Loucy (cell line): ENCODE data around the gene KAZALD1.

Experiments used
- H2AFZ ChIP-seq: fragments of 200-600 bp; sonication (generic); 2 replicates; pipeline ENCODE4 v1.6.0; 2016; ENCODE audit warnings: antibody characterized with exemption, mild to moderate bottlenecking, low read length, moderate library complexity
- H3F3A ChIP-seq: fragments of 200-600 bp; 2 replicates; pipeline ENCODE4 v1.6.0; 2016; ENCODE audit warnings: antibody characterized with exemption, low read depth, mild to moderate bottlenecking
- H3K27me3 ChIP-seq: fragments of 200-600 bp; sonication (generic); 2 replicates; pipeline ENCODE4 v1.6.1; 2014; ENCODE audit warnings: low read length, mild to moderate bottlenecking; ENCODE audit not compliant: insufficient read depth, poor library complexity, severe bottlenecking
- H3K36me3 ChIP-seq: fragments of 200-600 bp; sonication (generic); 2 replicates; pipeline ENCODE4 v1.6.1; 2016; ENCODE audit warnings: low read length; ENCODE audit not compliant: insufficient read depth
- H3K4me1 ChIP-seq: fragments of 200-600 bp; sonication (generic); 2 replicates; pipeline ENCODE4 v1.5.1; 2014; ENCODE audit warnings: low read length, mild to moderate bottlenecking; ENCODE audit not compliant: insufficient read depth, poor library complexity, severe bottlenecking
- H3K4me2 ChIP-seq: fragments of 200-600 bp; sonication (generic); 2 replicates; pipeline ENCODE4 v1.6.0; 2014; ENCODE audit warnings: antibody characterized with exemption, low read length, low read depth, mild to moderate bottlenecking; ENCODE audit not compliant: poor library complexity, severe bottlenecking
- H3K4me3 ChIP-seq: fragments of 200-600 bp; sonication (generic); 2 replicates; pipeline ENCODE4 v1.5.1; 2014; ENCODE audit warnings: low read length, mild to moderate bottlenecking, mixed read lengths; ENCODE audit not compliant: poor library complexity, severe bottlenecking
- H3K79me2 ChIP-seq: fragments of 200-600 bp; sonication (generic); 2 replicates; pipeline ENCODE4 v1.6.1; 2014; ENCODE audit warnings: low read length; ENCODE audit not compliant: insufficient read depth
- H3K9ac ChIP-seq: fragments of 200-600 bp; sonication (generic); 2 replicates; pipeline ENCODE4 v1.6.0; 2014; ENCODE audit warnings: mild to moderate bottlenecking, low read depth, low read length, moderate library complexity; ENCODE audit not compliant: poor library complexity, severe bottlenecking
- H3K9me2 ChIP-seq: fragments of 200-600 bp; sonication (generic); replicated peaks from 2 replicates; pipeline ENCODE4 v1.6.1; 2016; ENCODE audit warnings: low read depth, low read length, mixed read lengths
- H3K9me3 ChIP-seq: fragments of 200-600 bp; sonication (generic); 2 replicates; pipeline ENCODE4 v1.6.1; 2014; ENCODE audit warnings: mild to moderate bottlenecking, antibody characterized with exemption, low read length, low read depth; ENCODE audit not compliant: insufficient read depth
- H4K20me1 ChIP-seq: fragments of 200-600 bp; sonication (generic); 2 replicates; pipeline ENCODE4 v1.6.0; 2014; ENCODE audit warnings: antibody characterized with exemption, low read length, mild to moderate bottlenecking; ENCODE audit not compliant: insufficient read depth, poor library complexity, severe bottlenecking
- CTCF ChIP-seq: fragments of 200-600 bp; sonication (generic); conservative IDR thresholded peaks from 2 replicates; pipeline ENCODE4 v1.5.1; 2014; ENCODE audit warnings: mild to moderate bottlenecking, antibody characterized with exemption, low read length
- EZH2phosphoT487 ChIP-seq: fragments of 200-600 bp; IDR thresholded peaks from 2 replicates; pipeline ENCODE4 v1.6.1; 2018; ENCODE audit warnings: antibody characterized with exemption, mild to moderate bottlenecking, moderate library complexity, borderline replicate concordance

KAZALD1 gene

GRCh38 chr10:101097881-101098280 is 36.1 kb downstream of the KAZALD1 start:
- H3K9me3 ChIP-seq = no peaks in the 10 kb centered on the region
- no peaks in the 10 kb centered on the region for H3K36me3 ChIP-seq
- H4K20me1 ChIP-seq = no peaks in the 10 kb centered on the region
- H3F3A ChIP-seq = no peaks in the 10 kb centered on the region
- H3K9ac ChIP-seq = no peak overlapping the region
- TF ChIP-seq CTCF (no peak), EZH2phosphoT487 (no peak)
- H3K4me3 ChIP-seq = no peak overlapping the region
- no peaks in the 10 kb centered on the region for H3K27me3 ChIP-seq
- H3K4me1 ChIP-seq = no peaks in the 10 kb centered on the region
- H3K79me2 ChIP-seq = no peaks in the 10 kb centered on the region
- H3K9me2 ChIP-seq = no peaks in the 10 kb centered on the region
- no peak overlapping the region for H3K4me2 ChIP-seq
- H2AFZ ChIP-seq = no peak overlapping the region

DNA sequence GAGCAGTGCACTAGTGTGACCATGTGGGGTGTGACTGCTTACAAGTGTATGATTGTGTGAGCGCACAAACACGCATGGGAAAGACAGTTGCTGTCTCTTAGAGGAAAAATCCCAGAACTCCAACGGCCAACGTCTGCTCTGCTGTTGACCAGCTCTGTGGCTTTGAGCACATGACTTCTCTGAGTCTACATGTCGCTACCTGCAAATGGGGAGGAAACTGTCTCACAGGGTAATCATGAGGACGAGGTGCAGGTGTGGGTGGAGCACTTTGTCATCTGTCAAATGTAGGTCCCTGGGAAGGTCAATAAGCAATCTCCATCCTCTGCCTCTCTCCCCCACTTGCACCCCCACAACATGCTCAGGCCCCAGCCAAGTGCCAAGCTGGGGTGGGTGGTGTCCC is 38.1 kb downstream of the KAZALD1 start:
- no peak overlapping the region for H3K4me2 ChIP-seq
- no peaks in the 10 kb centered on the region for H3F3A ChIP-seq
- H3K79me2 ChIP-seq = no peaks in the 10 kb centered on the region
- H3K4me1 ChIP-seq = no peaks in the 10 kb centered on the region
- TF ChIP-seq EZH2phosphoT487 (no peak), CTCF (no peak)
- no peak overlapping the region for H3K9ac ChIP-seq
- no peaks in the 10 kb centered on the region for H4K20me1 ChIP-seq
- H3K27me3 ChIP-seq = no peaks in the 10 kb centered on the region
- no peak overlapping the region for H3K4me3 ChIP-seq
- no peaks in the 10 kb centered on the region for H3K9me3 ChIP-seq
- H3K9me2 ChIP-seq = no peaks in the 10 kb centered on the region
- H2AFZ ChIP-seq = no peak overlapping the region
- no peaks in the 10 kb centered on the region for H3K36me3 ChIP-seq

GRCh38 chr10:101101372-101101881 is 39.6 kb downstream of the KAZALD1 start:
- no peaks in the 10 kb centered on the region for H3K36me3 ChIP-seq
- H3K79me2 ChIP-seq = no peaks in the 10 kb centered on the region
- no peaks in the 10 kb centered on the region for H3K4me1 ChIP-seq
- H3K9ac ChIP-seq = no peak overlapping the region
- H3K9me2 ChIP-seq = no peaks in the 10 kb centered on the region
- no peak overlapping the region for H3K4me3 ChIP-seq
- H3K27me3 ChIP-seq = no peaks in the 10 kb centered on the region
- H3K9me3 ChIP-seq = no peaks in the 10 kb centered on the region
- H3F3A ChIP-seq = no peaks in the 10 kb centered on the region
- no peak overlapping the region for H3K4me2 ChIP-seq
- H2AFZ ChIP-seq = no peak overlapping the region
- TF ChIP-seq CTCF (no peak; the same call in 1 of the 2 replicates), EZH2phosphoT487 (no peak)
- H4K20me1 ChIP-seq = no peaks in the 10 kb centered on the region
